DLD1 (cell line): Measurements from ENCODE around the gene TSPAN6.

ENCODE experiments used
- in situ Hi-C: cut with HindIII; loops from 2 replicates; pipeline ENCODE4 v1.10.0; 2017; ENCODE audit warnings: low sequenced_read_pairs

TSPAN6 gene

GRCh38 chrX:100648458-100649417, 12.1 kb upstream of the TSPAN6 start:
- in situ Hi-C loops, result no loop called here

DNA sequence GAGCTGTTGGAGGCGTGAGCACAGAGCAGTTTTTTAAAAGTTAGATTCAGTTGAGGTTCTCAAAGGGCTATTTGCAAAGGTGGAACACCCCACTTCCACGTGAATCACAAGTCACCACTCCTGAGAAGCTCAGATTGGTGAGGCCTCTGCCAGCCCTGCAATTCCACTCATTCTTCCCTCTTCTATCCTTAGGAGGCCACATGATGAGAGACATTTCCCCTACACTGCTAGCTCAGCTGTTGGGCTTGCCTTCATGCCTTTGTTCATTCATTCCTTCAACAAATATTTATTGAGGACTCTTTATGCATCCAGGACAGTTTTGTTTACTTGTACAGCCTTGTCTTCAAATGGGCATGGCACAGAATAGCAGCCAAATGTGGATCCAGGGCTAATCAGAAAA, 11.1 kb upstream of the TSPAN6 start:
- in situ Hi-C loops, result no loop called here

DNA sequence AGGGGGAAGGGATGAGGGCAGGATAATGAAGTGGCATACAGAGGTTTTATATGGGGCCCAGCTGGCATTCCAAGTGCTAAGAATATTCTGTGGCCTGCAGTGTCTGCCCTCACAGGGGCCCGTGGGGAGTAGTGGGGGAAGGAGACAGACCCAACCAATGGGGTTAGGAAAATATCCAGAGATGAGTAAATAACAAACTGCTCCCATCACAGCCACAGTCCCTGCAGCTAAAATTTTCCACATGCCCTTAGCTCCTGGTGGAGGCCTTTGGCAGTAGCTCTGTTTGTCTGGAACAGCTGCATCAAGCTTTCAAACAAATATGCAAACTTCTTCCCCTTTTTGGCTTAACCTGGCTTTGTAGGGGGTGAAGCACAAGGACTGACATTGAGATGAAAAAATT, 10.5 kb upstream of the TSPAN6 start:
- in situ Hi-C loops, result no loop called here

- in situ Hi-C loops, result no loop called here
Measured at GRCh38 chrX:100645106-100645505, 8.5 kb upstream of the TSPAN6 start.

DNA sequence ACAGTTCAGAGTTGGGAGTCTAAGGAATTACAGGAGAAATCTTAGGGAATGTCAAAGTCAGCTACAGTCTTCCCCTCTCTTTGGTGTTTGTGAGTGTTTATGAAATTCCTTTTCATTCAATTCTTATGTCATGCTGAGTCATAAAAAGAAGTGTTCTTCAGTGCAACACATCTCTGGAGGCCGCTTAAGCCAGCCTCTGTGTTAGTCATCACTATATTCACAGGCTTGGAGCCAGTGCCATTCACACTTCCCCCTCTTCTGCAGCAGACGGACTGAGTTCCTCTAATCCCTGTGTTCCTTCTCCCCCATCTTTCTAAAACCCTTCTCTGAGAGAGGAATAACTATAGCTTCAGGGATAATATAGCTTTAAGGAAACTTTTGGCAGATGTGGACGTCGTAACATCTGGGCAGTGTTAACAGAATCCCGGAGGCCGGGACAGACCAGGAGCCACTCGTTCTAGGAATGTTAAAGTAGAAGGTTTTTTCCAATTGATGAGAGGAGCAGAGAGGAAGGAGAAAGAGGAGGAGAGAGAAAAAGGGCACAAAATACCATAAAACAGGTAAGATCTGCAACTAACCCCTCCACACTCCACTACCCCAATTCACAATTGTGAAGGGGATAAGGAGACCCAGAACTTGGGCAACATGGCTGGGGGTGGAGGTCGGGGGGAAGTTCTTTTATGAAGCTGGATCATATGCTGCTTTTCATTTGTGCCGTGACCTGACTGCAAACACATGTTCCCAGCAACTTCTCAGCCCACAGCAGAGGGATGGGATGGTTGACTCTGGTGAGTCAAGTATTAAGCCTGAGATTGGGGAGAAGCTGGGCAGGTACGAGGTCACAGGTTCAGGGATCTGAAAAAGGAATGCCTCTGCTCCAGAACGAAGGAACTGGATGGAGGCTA, 7.6 kb upstream of the TSPAN6 start, which contains the start of gene SRPX2:
SRPX2 (plus strand) TSS at position 244 of the 905 bp plus-strand sequence. CDS start 2,124 bp downstream, outside the sequence.
- in situ Hi-C loops, result no loop called here

DNA sequence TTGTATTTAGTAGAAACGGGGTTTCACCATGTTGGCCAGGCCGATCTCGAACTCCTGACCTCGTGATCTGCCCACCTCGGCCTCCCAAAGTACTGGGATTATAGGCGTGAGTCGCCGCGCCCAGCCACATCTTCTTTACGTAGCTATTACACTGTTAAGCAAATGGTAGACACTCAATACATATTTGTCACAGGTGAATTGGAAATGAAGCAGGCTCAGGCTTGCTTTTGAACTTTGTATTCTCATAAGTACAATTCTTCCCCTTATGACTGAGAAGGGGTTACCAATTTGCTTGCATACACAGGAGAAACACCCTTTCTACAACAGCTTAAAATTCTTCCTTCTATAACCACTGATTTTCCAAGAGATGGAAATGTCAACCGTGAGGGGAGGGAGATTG, 6.6 kb upstream of the TSPAN6 start:
- in situ Hi-C loops, result no loop called here

GRCh38 chrX:100642290-100642689, 5.7 kb upstream of the TSPAN6 start:
- in situ Hi-C loops, result no loop called here

- in situ Hi-C loops, result no loop called here
Measured at GRCh38 chrX:100635989-100636320, 651 bp downstream of the TSPAN6 start.

DNA sequence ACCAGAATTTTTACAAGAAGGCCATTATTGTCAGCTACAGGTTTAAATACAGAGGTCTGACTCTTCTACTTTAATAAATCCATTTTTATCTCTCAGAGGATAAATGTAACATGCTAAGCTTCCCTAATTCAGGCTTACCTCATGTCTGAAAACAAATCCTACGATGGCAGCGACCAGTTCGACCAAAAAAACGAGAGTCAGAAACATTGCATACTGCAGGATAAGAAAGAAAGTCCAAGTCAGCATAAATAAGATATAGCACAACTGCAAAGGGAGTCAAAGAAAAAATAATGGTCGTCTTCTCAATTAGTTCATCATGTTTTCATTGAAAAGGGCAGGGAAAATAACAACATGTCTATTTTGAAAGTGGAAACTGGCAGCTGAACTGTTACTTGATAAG, 1.6 kb downstream of the TSPAN6 start:
- in situ Hi-C loops, result no loop called here

DNA sequence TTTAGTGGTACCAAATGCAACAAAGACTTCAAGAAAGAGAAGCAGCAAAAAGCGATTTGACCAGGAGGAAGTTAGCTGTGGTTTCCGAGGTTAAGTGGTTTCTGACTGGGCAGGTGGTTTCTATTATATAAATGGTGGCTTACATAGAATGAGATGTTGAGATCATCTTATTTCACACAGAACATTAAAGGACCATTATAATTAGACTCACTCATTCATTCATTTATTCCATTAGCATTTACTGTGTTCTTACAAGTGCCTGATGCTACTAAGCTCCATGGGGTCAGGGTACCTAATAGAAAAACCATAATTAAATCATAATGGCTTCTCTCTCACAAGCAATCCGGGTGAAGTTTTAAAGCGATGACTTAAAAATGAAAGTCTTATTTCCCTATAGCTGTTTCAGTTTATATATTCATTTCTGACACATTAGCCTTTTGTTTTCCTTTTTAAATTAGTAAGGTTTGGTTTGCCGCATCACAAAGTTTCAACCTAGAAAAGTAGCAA, 10.6 kb downstream of the TSPAN6 start:
- in situ Hi-C loops, result no loop called here

DNA sequence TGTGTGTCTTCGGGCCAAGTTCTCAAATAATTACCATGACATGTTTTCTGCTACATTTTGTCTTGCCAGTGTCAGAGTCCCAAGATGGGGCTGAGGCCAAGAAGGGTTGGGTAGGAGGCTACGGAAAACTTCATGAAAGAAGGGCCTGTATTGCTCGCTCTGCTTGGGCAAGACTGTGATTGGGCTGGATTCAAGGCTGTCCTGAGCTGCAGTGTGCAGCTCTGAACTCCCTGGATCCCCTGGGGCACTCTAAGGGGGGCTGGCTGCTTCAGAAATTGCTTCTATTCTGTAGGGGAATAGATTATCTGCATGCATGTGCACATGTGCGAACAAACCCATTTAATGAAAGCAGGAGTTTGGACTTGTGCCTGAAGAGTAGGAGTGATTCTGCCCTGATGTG, 13.6 kb downstream of the TSPAN6 start:
- in situ Hi-C loops, result no loop called here

DNA sequence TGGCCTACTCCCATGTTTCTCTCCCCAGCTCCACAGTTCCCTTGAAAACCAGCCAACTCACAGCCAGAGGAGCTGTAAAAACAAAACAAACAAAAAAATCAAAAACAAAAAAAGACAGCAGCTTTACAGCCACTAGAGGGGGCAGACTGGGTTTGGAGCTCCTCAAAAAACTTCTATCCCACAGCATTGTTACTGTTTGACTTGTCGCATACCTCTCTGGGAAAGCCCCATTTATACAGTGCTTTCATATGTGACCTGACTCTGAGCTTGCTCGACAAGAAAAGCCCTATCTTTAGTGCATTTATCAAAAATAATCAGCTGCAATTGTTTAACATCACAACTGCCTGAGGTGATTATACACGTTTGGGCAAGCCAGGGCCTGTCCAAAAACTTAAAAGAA, 21.6 kb downstream of the TSPAN6 start:
- in situ Hi-C loops, result no loop called here

GRCh38 chrX:100611951-100612350, 24.7 kb downstream of the TSPAN6 start:
- in situ Hi-C loops, result no loop called here

- in situ Hi-C loops, result no loop called here
Measured at GRCh38 chrX:100609591-100609990, 27.0 kb downstream of the TSPAN6 start.

DNA sequence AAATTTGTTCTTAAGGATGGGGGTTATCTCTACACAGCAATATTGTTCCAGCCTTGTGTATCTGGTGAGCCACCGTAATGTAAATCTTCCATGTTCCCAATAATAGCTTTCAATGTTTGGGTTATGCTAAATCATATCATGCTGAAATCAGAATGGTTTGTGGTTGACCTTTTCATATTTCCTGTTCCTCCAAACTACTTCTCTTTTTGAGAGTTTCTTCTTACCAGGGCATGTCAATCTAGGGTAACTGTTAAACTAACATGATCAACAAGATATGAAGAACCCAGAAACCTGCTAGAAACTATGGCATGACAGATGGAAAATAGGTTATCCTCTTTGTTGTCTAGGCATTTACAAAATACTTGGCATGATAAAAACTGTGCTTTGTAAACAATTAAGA, 29.9 kb downstream of the TSPAN6 start:
- in situ Hi-C loops, result no loop called here

DNA sequence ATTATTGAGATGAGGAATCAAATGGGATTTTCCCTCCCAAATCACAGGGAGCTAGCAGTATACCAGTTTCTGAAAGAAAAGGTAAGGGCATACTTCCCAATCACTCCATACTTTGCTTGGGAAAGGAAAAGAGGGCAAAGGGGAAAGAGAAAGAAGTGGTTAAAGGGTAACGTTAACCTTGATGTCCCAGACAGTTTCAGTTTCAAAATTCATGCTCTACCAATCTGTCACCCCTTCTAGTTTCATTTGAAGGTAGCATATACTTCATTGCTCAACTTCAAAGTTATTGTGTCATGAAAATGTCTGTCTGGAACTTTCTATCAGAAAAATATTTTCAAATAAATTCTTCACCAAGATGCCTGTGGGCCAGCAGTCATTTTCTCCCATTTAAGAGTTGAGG, 35.8 kb downstream of the TSPAN6 start:
- in situ Hi-C loops, result no loop called here

DNA sequence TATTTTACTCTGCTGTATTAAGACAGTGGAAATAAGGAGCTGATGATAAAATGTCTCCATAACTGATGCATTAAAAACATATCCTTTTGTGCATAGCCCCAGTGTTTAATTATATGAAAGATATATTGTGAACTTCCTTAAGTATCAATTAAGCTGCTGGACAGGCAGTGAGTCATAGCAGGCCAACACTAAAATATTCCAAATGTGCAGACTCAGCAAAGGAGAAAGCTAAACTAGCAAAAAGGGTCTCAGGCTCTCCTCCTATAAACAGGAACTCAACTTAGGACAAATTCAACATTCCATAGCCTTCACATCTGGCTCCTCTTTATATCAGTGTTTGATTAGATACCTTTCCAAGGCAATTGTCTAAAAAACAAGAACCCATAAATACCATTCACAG, 36.3 kb downstream of the TSPAN6 start:
- in situ Hi-C loops, result no loop called here

DNA sequence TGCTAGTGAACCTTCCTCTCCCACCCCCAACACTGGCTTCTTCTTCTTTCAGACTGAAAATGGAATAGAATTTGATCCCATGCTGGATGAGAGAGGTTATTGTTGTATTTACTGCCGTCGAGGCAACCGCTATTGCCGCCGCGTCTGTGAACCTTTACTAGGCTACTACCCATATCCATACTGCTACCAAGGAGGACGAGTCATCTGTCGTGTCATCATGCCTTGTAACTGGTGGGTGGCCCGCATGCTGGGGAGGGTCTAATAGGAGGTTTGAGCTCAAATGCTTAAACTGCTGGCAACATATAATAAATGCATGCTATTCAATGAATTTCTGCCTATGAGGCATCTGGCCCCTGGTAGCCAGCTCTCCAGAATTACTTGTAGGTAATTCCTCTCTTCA, 37.1 kb downstream of the TSPAN6 start:
- in situ Hi-C loops, result no loop called here

GRCh38 chrX:100596601-100597000, 40.0 kb downstream of the TSPAN6 start:
- in situ Hi-C loops, result no loop called here

DNA sequence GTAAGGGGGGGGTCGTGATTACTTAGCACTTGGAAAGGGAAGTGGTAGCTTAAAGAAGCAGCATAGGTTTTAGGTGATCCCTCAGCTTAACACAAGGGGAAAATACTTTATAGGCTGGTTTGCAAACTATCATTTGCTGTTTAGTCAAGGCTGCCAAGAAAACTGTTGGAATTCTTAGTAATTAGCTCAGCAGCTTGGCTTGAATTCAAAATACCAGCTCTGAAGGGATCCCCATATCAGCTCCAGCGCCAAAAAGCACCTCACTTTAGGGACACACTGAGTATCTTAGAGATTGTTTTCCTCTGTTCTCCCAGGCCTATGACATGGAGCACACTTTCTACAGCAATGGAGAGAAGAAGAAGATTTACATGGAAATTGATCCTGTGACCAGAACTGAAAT, 43.0 kb downstream of the TSPAN6 start:
- in situ Hi-C loops, result no loop called here

- in situ Hi-C loops, result no loop called here
Measured at GRCh38 chrX:100593126-100593525, 43.5 kb downstream of the TSPAN6 start.
